HEK293 (cell line): ENCODE data around the gene PHPT1.

ENCODE experiments used
- CTCF ChIP-seq: fragments of 450-650 bp; formaldehyde crosslinking; IDR thresholded peaks from 2 replicates; pipeline ENCODE4 v1.5.1; 2016; ENCODE audit warnings: missing biosample characterization, missing genetic modification characterization
- KLF17 ChIP-seq: fragments of 450-650 bp; formaldehyde crosslinking; IDR thresholded peaks from 2 replicates; pipeline ENCODE4 v1.5.1; 2016; ENCODE audit warnings: missing biosample characterization, missing genetic modification characterization
- KLF9 ChIP-seq: fragments of 450-650 bp; formaldehyde crosslinking; IDR thresholded peaks from 2 replicates; pipeline ENCODE4 v1.5.1; 2016; ENCODE audit warnings: missing biosample characterization, missing genetic modification characterization, low read depth
- YY1 ChIP-seq: fragments of 450-650 bp; formaldehyde crosslinking; IDR thresholded peaks from 2 replicates; pipeline ENCODE4 v1.5.1; 2018; ENCODE audit warnings: missing biosample characterization, missing genetic modification characterization
- ZBTB48 ChIP-seq: fragments of 450-650 bp; formaldehyde crosslinking; IDR thresholded peaks from 2 replicates; pipeline ENCODE4 v1.5.1; 2016; ENCODE audit warnings: missing biosample characterization, missing genetic modification characterization
- ZNF138 ChIP-seq: fragments of 450-650 bp; formaldehyde crosslinking; IDR thresholded peaks from 2 replicates; pipeline ENCODE4 v1.5.1; 2016; ENCODE audit warnings: missing biosample characterization, missing genetic modification characterization, borderline replicate concordance
- ZNF211 ChIP-seq: fragments of 450-650 bp; formaldehyde crosslinking; IDR thresholded peaks from 2 replicates; pipeline ENCODE4 v1.5.1; 2016; ENCODE audit warnings: low read depth, missing biosample characterization, missing genetic modification characterization
- ZNF561 ChIP-seq: fragments of 450-650 bp; IDR thresholded peaks from 2 replicates; pipeline ENCODE4 v1.5.1; 2018; ENCODE audit warnings: missing biosample characterization, missing genetic modification characterization, borderline replicate concordance
- ZNF704 ChIP-seq: fragments of 450-650 bp; formaldehyde crosslinking; IDR thresholded peaks from 2 replicates; pipeline ENCODE4 v1.5.1; 2016; ENCODE audit warnings: missing biosample characterization, missing genetic modification characterization
- ZSCAN16 ChIP-seq: fragments of 450-650 bp; formaldehyde crosslinking; IDR thresholded peaks from 2 replicates; pipeline ENCODE4 v1.5.1; 2016; ENCODE audit warnings: missing biosample characterization, missing genetic modification characterization
- ZSCAN18 ChIP-seq: fragments of 450-650 bp; formaldehyde crosslinking; IDR thresholded peaks from 2 replicates; pipeline ENCODE4 v1.5.1; 2016; ENCODE audit warnings: missing biosample characterization, missing genetic modification characterization

- TF ChIP-seq CTCF (tag by site-specific recombination) (no peak), ZNF704 (tag by site-specific recombination) (no peak), KLF9 (tag by site-specific recombination) (no peak; the same call in 1 of the 2 replicates), KLF17 (tag by site-specific recombination) (no peak), ZNF138 (tag by site-specific recombination) (no peak), ZNF561 (tag by site-specific recombination) (no peak), ZSCAN16 (no peak), ZSCAN18 (tag by site-specific recombination) (no peak), ZNF211 (tag by site-specific recombination) (no peak), YY1 (tag by site-specific recombination) (no peak), ZBTB48 (tag by site-specific recombination) (no peak)
These were observed 8.1 kb upstream of the PHPT1 start for GRCh38 chr9:136840877-136841645.
